NCI-H128 (cell line): Measurements from ENCODE around the gene KRTAP4-8.
"Not testable (repeated sequence)": the region's sequence is repeated elsewhere in the genome, so short reads cannot be mapped to it uniquely, and the experiment has no call there.

Experiments
- DNase-seq: peaks from one replicate; lab custom pipeline; 2025; ENCODE audit not compliant: unreplicated experiment; lab: John Stamatoyannopoulos, UW

Gene KRTAP4-8

GRCh38 chr17:41108728-41109386, 10.9 kb upstream of the KRTAP4-8 start:
- not testable (repeated sequence) for DNase-seq

GRCh38 chr17:41107941-41108450, 10.1 kb upstream of the KRTAP4-8 start:
- no peak for DNase-seq

DNA sequence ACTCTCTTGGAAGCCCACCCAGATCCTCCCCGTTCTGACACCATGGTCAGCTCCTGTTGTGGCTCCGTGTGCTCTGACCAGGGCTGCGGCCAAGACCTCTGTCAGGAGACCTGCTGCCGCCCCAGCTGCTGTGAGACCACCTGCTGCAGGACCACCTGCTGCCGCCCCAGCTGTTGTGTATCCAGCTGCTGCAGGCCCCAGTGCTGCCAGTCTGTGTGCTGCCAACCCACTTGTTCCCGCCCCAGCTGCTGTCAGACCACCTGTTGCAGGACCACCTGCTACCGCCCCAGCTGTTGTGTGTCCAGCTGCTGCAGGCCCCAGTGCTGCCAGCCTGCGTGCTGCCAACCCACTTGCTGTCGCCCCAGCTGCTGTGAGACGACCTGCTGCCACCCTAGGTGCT, 7.4 kb upstream of the KRTAP4-8 start, which contains the start of gene KRTAP4-9:
Gene KRTAP4-9, plus strand, starts transcription at position 43 of the 400 bp plus-strand sequence. Its CDS starts 0 bp downstream, at position 43.
- not testable (repeated sequence) for DNase-seq

DNA sequence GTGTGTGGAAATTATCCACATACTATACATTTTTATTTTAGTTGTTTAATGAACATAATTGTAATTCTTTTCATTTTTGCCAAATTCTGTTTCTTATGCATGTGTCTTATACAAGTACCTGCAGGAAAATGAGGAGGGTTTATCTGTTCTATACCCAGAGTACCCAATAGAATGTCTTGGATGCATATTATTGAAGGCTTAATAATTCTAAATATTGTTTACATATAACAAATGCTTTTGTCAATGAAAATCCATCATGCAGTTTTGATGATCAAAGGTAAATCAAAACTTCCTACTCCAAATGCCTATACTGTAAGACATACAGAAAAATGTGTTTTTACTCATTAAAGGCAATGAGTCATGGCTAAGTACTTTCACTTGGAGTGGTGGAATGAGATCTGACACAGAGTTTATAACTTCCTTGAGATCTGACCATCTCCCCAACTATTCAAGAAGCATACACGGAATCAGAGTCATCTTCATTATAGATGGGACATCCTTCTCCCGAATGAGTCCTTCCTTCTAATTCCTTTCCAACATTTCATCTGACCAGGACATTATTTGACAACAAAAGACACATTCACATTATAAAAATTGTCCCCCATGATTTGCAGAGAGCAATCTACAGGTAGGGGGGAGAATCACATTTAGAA, 6.6 kb upstream of the KRTAP4-8 start:
- DNase-seq = not testable (repeated sequence)

DNA sequence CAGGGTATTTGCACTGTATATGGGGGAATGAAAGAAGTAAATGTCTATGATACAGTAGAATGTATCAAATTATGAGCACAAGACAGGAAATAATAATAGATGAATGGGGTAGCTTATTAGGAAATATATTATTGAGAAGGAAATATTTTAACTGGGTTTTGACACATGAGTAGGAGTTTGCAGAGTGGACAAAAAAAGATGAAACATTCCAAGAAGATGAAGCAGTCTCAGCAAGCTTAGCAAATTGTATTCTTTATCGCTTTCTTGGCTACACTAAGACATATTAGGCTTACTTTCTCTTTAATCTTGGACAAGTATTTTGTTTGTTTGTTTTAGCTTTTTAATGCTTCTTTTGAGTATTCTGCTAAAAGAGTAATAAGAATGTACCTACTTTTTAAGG, 6.0 kb upstream of the KRTAP4-8 start:
- DNase-seq = no peak

DNA sequence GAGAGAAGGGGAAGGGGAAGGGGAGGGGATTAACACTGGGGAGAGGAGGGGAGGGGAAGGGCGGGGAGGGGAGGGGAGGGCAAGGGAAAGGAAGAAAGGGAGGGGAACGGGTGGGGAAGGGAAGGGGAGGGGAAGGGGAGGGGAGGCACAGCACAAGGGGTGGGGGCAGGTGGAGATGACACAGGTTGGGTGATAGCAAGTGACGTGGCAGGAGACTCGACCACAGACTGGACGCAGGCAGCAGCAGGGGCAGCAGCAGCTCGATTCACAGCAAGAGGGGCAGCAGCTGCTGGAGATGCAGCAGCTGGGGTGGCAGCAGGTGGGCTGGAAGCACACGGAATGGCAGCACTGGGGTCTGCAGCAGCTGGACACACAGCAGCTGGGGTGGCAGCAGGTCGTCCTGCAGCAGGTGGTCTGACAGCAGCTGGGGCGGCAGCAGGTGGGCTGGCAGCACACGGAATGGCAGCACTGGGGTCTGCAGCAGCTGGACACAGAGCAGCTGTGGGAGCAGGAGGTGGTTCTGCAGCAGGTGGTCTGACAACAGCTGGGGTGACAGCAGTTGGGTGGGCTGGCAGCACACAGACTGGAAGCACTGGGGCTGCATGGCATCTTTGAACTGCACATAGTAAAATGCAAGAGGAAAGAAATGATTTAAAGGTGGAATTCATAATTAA, 3.8 kb upstream of the KRTAP4-8 start, which contains the start of gene KRTAP4-16:
Gene KRTAP4-16, minus strand, starts transcription at position 624 of the 674 bp plus-strand sequence. Its CDS starts 0 bp downstream, at position 624.
- DNase-seq = no peak

GRCh38 chr17:41099682-41100480, 1.9 kb upstream of the KRTAP4-8 start:
- DNase-seq = not testable (repeated sequence)

- DNase-seq = no peak
Measured at GRCh38 chr17:41098481-41098880, 539 bp upstream of the KRTAP4-8 start.

GRCh38 chr17:41096055-41096454, 1.9 kb downstream of the KRTAP4-8 start:
- DNase-seq = no peak

DNA sequence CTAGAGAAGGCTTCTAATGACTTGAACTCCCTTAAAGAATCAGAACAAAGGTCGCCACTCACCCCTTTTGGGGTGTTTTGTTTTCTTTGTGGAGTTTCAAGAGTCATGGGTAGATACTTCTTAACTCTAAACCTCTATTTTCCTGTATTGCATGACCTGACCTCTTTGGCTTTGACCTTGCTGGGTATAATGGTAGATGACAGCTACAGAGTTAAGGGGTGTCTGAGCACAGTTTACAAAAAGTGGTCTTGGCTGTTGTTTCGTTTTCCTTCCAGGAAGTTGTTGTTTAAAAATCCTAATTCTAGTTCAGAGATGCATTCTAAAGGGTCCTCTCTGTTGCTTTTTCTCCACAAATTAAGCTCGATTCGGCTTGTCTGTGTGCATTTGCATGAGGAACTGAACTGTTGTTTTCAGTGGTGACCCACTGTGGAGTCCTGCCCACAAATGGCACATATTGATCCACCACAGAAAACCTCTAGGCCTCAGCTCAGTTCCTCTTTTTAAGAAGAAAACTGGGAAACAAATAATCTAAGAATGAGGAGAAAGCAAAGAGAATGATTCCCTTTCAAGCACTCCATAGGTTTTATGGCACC, 9.1 kb downstream of the KRTAP4-8 start:
- DNase-seq = not testable (repeated sequence)

GRCh38 chr17:41084100-41084856, 13.7 kb downstream of the KRTAP4-8 start, which contains the start of gene KRTAP4-7:
Gene KRTAP4-7, plus strand, starts transcription at chr17:41084150. Its CDS starts 57 bp downstream, at chr17:41084207.
- not testable (repeated sequence) for DNase-seq

GRCh38 chr17:41083427-41083826, 14.5 kb downstream of the KRTAP4-8 start:
- DNase-seq = not testable (repeated sequence)

DNA sequence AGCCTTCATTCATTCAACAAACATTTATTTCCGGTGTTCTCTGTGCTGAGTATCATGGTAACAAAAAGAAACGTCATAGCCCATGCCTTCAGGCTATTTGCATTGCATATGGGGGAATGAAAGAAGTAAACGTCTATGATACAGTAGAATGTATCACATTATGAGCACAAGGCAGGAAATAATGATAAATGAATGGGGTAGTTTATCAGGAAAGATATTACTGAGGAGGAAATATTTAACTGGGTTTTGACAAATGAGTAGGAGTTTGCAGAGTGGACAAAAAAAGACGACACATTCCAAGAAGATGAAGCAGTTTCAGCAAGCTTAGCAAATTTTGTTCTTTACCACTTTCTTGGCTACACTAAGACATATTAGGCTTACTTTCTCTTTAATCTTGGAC, 15.3 kb downstream of the KRTAP4-8 start:
- no peak for DNase-seq

GRCh38 chr17:41076788-41077187, 21.2 kb downstream of the KRTAP4-8 start:
- no peak for DNase-seq

GRCh38 chr17:41073676-41074075, 24.3 kb downstream of the KRTAP4-8 start:
- no peak for DNase-seq

GRCh38 chr17:41071606-41072360, 26.2 kb downstream of the KRTAP4-8 start:
- DNase-seq = no peak

DNA sequence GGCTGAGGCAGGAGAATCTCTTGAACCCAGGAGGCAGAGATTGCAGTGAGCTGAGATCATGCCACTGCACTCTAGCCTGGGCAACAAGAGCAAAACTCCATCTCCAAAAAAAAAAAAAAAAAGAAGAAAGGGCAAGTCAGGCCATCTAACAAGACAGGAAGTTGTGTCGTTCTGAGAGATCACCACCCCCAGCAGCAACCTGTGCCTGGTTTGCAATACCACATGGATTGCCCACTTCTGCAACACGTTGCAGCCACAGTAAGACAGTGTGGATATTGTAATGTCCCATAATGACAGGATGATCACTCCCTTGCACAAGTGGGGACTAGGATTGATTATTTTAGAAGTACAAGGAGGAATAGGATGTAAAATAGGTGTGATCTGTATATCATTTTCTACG, 28.9 kb downstream of the KRTAP4-8 start:
- no peak for DNase-seq

DNA sequence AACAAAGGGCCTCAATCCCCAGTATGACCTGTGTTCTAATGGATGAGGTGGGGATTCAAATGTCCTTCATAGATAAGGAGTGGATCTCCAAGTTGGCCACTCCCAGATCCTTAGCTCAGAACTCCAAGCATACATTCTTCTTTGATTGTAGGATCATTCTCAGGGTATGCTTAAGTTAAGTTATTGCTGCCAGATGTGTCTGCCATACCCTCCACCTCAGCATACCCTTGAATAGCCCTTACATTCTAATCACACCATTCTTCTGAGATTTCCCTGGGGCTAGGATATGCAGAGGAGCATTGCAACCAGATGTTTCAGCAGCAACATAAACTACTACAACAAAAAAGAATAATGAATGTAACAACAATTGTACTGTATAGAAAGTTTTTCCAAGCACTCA, 30.7 kb downstream of the KRTAP4-8 start:
- DNase-seq = no peak
